Right cardiac atrium (tissue), 5 donors: ENCODE measurements around the gene AJM1. TPM values are rescaled to one million over a fixed set of nuclear protein-coding genes. Genes with fewer than 3 reads are reported as not detected.
A peak's percentile ranks its signal among the peaks of the same experiment; 100 is the strongest.
"Not testable (repeated sequence)": the region's sequence is repeated elsewhere in the genome, so short reads cannot be mapped to it uniquely, and the experiment has no call there.

Source experiments
- ATAC-seq, 2 donors: fragments of 200-7000 bp; cut with Tn5 transposase; one replicate each; pipeline versions ENCODE4 v1.8.0 to v1.9.1; 2020; ENCODE audit warnings: moderate library complexity in 2 of 2, mild to moderate bottlenecking in 1 of 2
- DNase-seq, 3 donors: peaks; one replicate each; pipeline ENCODE4 v3.0.0-alpha.2; 2020
- H3K27ac ChIP-seq: one replicate; pipeline ENCODE4 v1.5.1; 2013; ENCODE audit warnings: mild to moderate bottlenecking, low read length, control low read depth, moderate library complexity
- H3K27me3 ChIP-seq: one replicate; pipeline ENCODE4 v1.6.1; 2013; ENCODE audit not compliant: control insufficient read depth, insufficient read depth
- H3K4me1 ChIP-seq: one replicate; pipeline ENCODE4 v1.6.1; 2013; ENCODE audit warnings: low read length; ENCODE audit not compliant: control insufficient read depth, insufficient read depth
- H3K4me3 ChIP-seq: one replicate; pipeline ENCODE4 v1.5.1; 2013; ENCODE audit warnings: low read length, control low read depth
- H3K9me3 ChIP-seq: one replicate; pipeline ENCODE4 v1.6.1; 2013; ENCODE audit warnings: low read length; ENCODE audit not compliant: control insufficient read depth
- WGBS: extraction: QIAGEN DNeasy Blood & Tissue Kit; methylation state at CpG from one replicate; pipeline ENCODE4 v1.1.7; 2013; 5-methylcytosine and 5-hydroxymethylcytosine counted together
- intact Hi-C, 4 donors: fragments of 100-400 bp; cut with DNase I; formaldehyde crosslinking; loops; one replicate each; pipeline versions ENCODE4 v1.11.0 to v1.14.0; 2022 to 2023
- polyA plus RNA-seq: library from polyadenylated mRNA; stranded (reverse); fragments of 200-250 nt; gene quantifications from one replicate; pipeline ENCODE4 v1.2.3, GENCODE V29; 2013
- total RNA-seq, 4 donors: library from RNA; stranded (reverse); fragmentation: NEBNext Ultra II Directional; extraction: Animal tissue kit (Norgen Biotek cat#: 25700); gene quantifications; one replicate each; pipeline ENCODE4 v1.2.1, GENCODE V29; 2021
- donor health status: healthy with polysubstance abuse.
- donor health status: DM: no; HTN: yes; CAD: no.
- donor health status: DM: no; HTN: no; CAD: no.
- donor health status: DM: no; HTN: yes; CAD: no; lungs with severe emphysema.
- donor health status: DM: yes; HTN: yes; CAD: no.

Gene AJM1
- total and polyA plus RNA-seq, 5 donors = 4.3 to 11.5 (median 6.3) TPM

GRCh38 chr9:136833381-136834048, 8.8 kb upstream of the AJM1 start:
- H3K9me3 ChIP-seq, intact Hi-C loops, H3K27ac ChIP-seq, H3K4me3 ChIP-seq, H3K27me3 ChIP-seq, H3K4me1 ChIP-seq, ATAC-seq: not testable (repeated sequence)
- peak in 1 of 3 donors; percentile 45 for DNase-seq
- WGBS = 80% methylated on average over 16 of the region's 16 CpGs

- Histone ChIP-seq H3K4me3 (no peak overlapping the region), H3K27me3 (no peaks in the 10 kb centered on the region), H3K9me3 (no peaks in the 10 kb centered on the region), H3K4me1 (no peaks in the 10 kb centered on the region), H3K27ac (no peak overlapping the region)
- peak; percentile 13 to 47 (median 18) for DNase-seq
- intact Hi-C loops = no loop called here
- 90% methylated on average over 36 of the region's 36 CpGs for WGBS
- ATAC-seq = no peak
Observed at GRCh38 chr9:136835162-136835931, 6.9 kb upstream of the AJM1 start.

- Histone ChIP-seq H3K4me1 (no peaks in the 10 kb centered on the region), H3K27me3 (no peaks in the 10 kb centered on the region), H3K9me3 (no peaks in the 10 kb centered on the region), H3K27ac (no peak overlapping the region), H3K4me3 (no peak overlapping the region)
- DNase-seq (peak in 2 of 3 donors; percentile 47), ATAC-seq (no peak)
- intact Hi-C loops = no loop called here
- WGBS = 88% methylated on average over 21 of the region's 21 CpGs
Observed at GRCh38 chr9:136835932-136836904, 6.1 kb upstream of the AJM1 start.

- Histone ChIP-seq H3K27me3 (no peaks in the 10 kb centered on the region), H3K4me3 (no peak overlapping the region), H3K27ac (no peak overlapping the region), H3K4me1 (peaks cover 8% of the 10 kb centered on the region), H3K9me3 (no peaks in the 10 kb centered on the region)
- intact Hi-C loops = no loop called here
- WGBS = 91% methylated on average over 27 of the region's 27 CpGs
- no peak for ATAC-seq
- DNase-seq = peak; percentile 9 to 60 (median 57)
Observed at GRCh38 chr9:136837146-136837855, 5.0 kb upstream of the AJM1 start.

GRCh38 chr9:136837856-136838277, 4.4 kb upstream of the AJM1 start:
- 91% methylated on average over 15 of the region's 15 CpGs for WGBS
- H3K27me3 ChIP-seq, intact Hi-C loops, H3K4me1 ChIP-seq, H3K9me3 ChIP-seq, H3K4me3 ChIP-seq, H3K27ac ChIP-seq, ATAC-seq: not testable (repeated sequence)
- DNase-seq = peak in 1 of 3 donors; percentile 52

- DNase-seq (peak in 2 of 3 donors; percentile 49 to 56), ATAC-seq (no peak)
- intact Hi-C loops = no loop called here
- no peak overlapping the region for H3K27ac ChIP-seq
- H3K4me3 ChIP-seq = no peak overlapping the region
- H3K27me3 ChIP-seq = no peaks in the 10 kb centered on the region
- H3K4me1 ChIP-seq = peaks cover 8% of the 10 kb centered on the region
- 82% methylated on average over 29 of the region's 29 CpGs for WGBS
- no peaks in the 10 kb centered on the region for H3K9me3 ChIP-seq
Observed at GRCh38 chr9:136838314-136839228, 3.7 kb upstream of the AJM1 start.

GRCh38 chr9:136839229-136840139, 2.8 kb upstream of the AJM1 start:
- intact Hi-C loops = loop anchor here in 1 of 4 donors (10.0 kb wide), 1 partner anchor 105 kb away; the partner anchor contains the start of genes C8G and FBXW5
- Histone ChIP-seq H3K9me3 (no peaks in the 10 kb centered on the region), H3K27ac (no peak overlapping the region), H3K4me1 (peaks cover 8% of the 10 kb centered on the region), H3K27me3 (no peaks in the 10 kb centered on the region), H3K4me3 (no peak overlapping the region)
- ATAC-seq (no peak), DNase-seq (peak in 2 of 3 donors; percentile 54 to 60)
- WGBS = 82% methylated on average over 36 of the region's 36 CpGs

- H3K4me3 ChIP-seq = no peak overlapping the region
- peaks cover 8% of the 10 kb centered on the region for H3K4me1 ChIP-seq
- intact Hi-C loops = loop anchor here in 1 of 4 donors (10.0 kb wide), 1 partner anchor 104 kb away; the partner anchor contains the start of genes C8G and FBXW5
- H3K27me3 ChIP-seq = no peaks in the 10 kb centered on the region
- H3K9me3 ChIP-seq = no peaks in the 10 kb centered on the region
- H3K27ac ChIP-seq = no peak overlapping the region
- 61% methylated on average over 32 of the region's 32 CpGs for WGBS
- DNase-seq (peak in 2 of 3 donors; percentile 50 to 72), ATAC-seq (no peak)
Observed at GRCh38 chr9:136840140-136840876, 2.0 kb upstream of the AJM1 start.
